Activated gamma-delta T cell treated with anti-CD3 and anti-CD28 coated beads, Interleukin-2, amount 50 U/mL, for 16 hours (primary cell): ENCODE data around the gene JAK3.
"Not testable (repeated sequence)": the region's sequence is repeated elsewhere in the genome, so short reads cannot be mapped to it uniquely, and the experiment has no call there.

Source experiments
- DNase-seq: peaks from one replicate; pipeline ENCODE4 v3.0.0-alpha.2; 2020; ENCODE audit warnings: low read depth

JAK3 gene

GRCh38 chr19:17803264-17803896 is 44.4 kb downstream of the JAK3 start:
- no peak for DNase-seq

GRCh38 chr19:17802137-17802858 is 45.5 kb downstream of the JAK3 start:
- DNase-seq, result no peak

GRCh38 chr19:17798599-17798998 is 49.2 kb downstream of the JAK3 start:
- not testable (repeated sequence) for DNase-seq

- DNase-seq, result no peak
Observed at GRCh38 chr19:17797424-17798201, 50.2 kb downstream of the JAK3 start.

GRCh38 chr19:17796838-17797423 is 50.9 kb downstream of the JAK3 start:
- no peak for DNase-seq

- DNase-seq, result no peak
Observed at GRCh38 chr19:17796013-17796837, 51.6 kb downstream of the JAK3 start.

- no peak for DNase-seq
Observed at GRCh38 chr19:17795495-17795856, 52.3 kb downstream of the JAK3 start.

- DNase-seq, result no peak
Observed at GRCh38 chr19:17794731-17795494, 52.9 kb downstream of the JAK3 start, which contains the start of gene B3GNT3. Gene B3GNT3, plus strand, starts transcription at chr19:17795138. Its CDS starts 12,670 bp downstream, at chr19:17807808.

- no peak for DNase-seq
Observed at GRCh38 chr19:17794412-17794730, 53.4 kb downstream of the JAK3 start.

- no peak for DNase-seq
Observed at GRCh38 chr19:17790059-17790780, 57.6 kb downstream of the JAK3 start.

GRCh38 chr19:17788632-17789031 is 59.1 kb downstream of the JAK3 start:
- DNase-seq, result no peak

- no peak for DNase-seq
Observed at GRCh38 chr19:17787274-17787913, 60.4 kb downstream of the JAK3 start.

- DNase-seq, result peak; percentile 56
Observed at GRCh38 chr19:17784201-17785008, 63.4 kb downstream of the JAK3 start.

GRCh38 chr19:17783721-17784120 is 64.1 kb downstream of the JAK3 start:
- not testable (repeated sequence) for DNase-seq

- no peak for DNase-seq
Observed at GRCh38 chr19:17780781-17781180, 67.0 kb downstream of the JAK3 start.

GRCh38 chr19:17778968-17779929 is 68.5 kb downstream of the JAK3 start:
- DNase-seq, result no peak

- DNase-seq, result no peak
Observed at GRCh38 chr19:17778251-17778967, 69.4 kb downstream of the JAK3 start.
